HepG2 (cell line): ENCODE results near the gene LOXL4. TPM values are rescaled to one million over a fixed set of nuclear protein-coding genes. Genes with fewer than 3 reads are reported as not detected.

Experiments used
- ATAC-seq: fragments of 200-7000 bp; cut with Tn5 transposase; 3 replicates; pipeline ENCODE4 v1.9.1; 2020; ENCODE audit warnings: mild to moderate bottlenecking, moderate library complexity
- BruUV-seq: library from RNA; stranded (reverse); fragments of 400-500 nt; replicated peaks from 2 replicates; lab custom pipeline; 2021; lab: Mats Ljungman, UMichigan
- CTCF ChIA-PET: fragments of 300-600 bp; formaldehyde crosslinking; extraction: SDS; loops from one replicate; lab custom pipeline; 2021; ENCODE audit warnings: low total read pairs, inconsistent platforms, low intra/inter-chr PET ratio; lab: Yijun Ruan, JAX
- POLR2A ChIA-PET: fragments of 350-600 bp; sonication (Branson Sonifier 250); formaldehyde crosslinking; loops from one replicate; lab custom pipeline; 2020; ENCODE audit warnings: antibody characterized with exemption, inconsistent platforms; lab: Yijun Ruan, JAX
- DNase-seq: peaks from one replicate; pipeline ENCODE4 v3.0.0-alpha.2; 2015; ENCODE audit warnings: low spot score
- FAIRE-seq: peaks from 3 replicates; lab custom pipeline; 2011; peaks lifted over from hg19 to GRCh38; lab: Jason Lieb, UNC
- H2AFZ ChIP-seq: one replicate; pipeline ENCODE4 v1.6.1; 2011; ENCODE audit warnings: low read length, inconsistent platforms
- H3K27ac ChIP-seq: fragments of 300-600 bp; 3 replicates; pipeline ENCODE4 v1.8.0; 2011; ENCODE audit warnings: mixed run types, mild to moderate bottlenecking, mixed read lengths, low read length, inconsistent platforms; ENCODE audit not compliant: insufficient read depth; ENCODE audit errors: extremely low read length
- H3K27me3 ChIP-seq, 2 experiments: fragments of 200-600 bp in 1 of 2; 2 replicates in 1 of 2; 3 replicates in 1 of 2; pipeline versions ENCODE4 v1.6.0 to v1.8.0; 2011; ENCODE audit warnings: low read length in 2 of 2, mild to moderate bottlenecking in 2 of 2, moderate library complexity in 2 of 2, inconsistent platforms in 1 of 2; ENCODE audit not compliant: insufficient read depth in 2 of 2, control insufficient read depth in 1 of 2
- H3K36me3 ChIP-seq, 2 experiments: fragments of 200-600 bp in 1 of 2; replicated peaks in 1 of 2; 2 replicates in 1 of 2; 3 replicates in 1 of 2; pipeline versions ENCODE4 v1.5.1 to v1.8.0; 2011; ENCODE audit warnings: low read length in 2 of 2, inconsistent platforms in 1 of 2; ENCODE audit not compliant: insufficient read depth in 2 of 2, control insufficient read depth in 1 of 2
- H3K4me1 ChIP-seq: 2 replicates; pipeline ENCODE4 v1.5.1; 2012; ENCODE audit warnings: low read length, inconsistent platforms; ENCODE audit not compliant: insufficient read depth
- H3K4me2 ChIP-seq: 2 replicates; pipeline ENCODE4 v1.6.0; 2011; ENCODE audit warnings: low read depth, low read length, inconsistent platforms
- H3K4me3 ChIP-seq, 3 experiments: fragments of 200-600 bp in 1 of 3; sonication (generic), shearing (Covaris generic) in 1 of 3; replicated peaks in 1 of 3; 2 replicates each; pipeline ENCODE4 v1.5.1; 2011 to 2016; ENCODE audit warnings: low read length in 3 of 3, inconsistent platforms in 2 of 3, low read depth in 2 of 3, mild to moderate bottlenecking in 2 of 3, control low read depth in 1 of 3, mixed read lengths in 1 of 3; ENCODE audit not compliant: insufficient read depth in 1 of 3
- H3K79me2 ChIP-seq: one replicate; pipeline ENCODE4 v1.6.1; 2011; ENCODE audit warnings: low read length, inconsistent platforms; ENCODE audit not compliant: insufficient read depth
- H3K9ac ChIP-seq: 2 replicates; pipeline ENCODE4 v1.6.0; 2011; ENCODE audit warnings: mild to moderate bottlenecking, low read depth, low read length, inconsistent platforms; ENCODE audit not compliant: insufficient read depth
- H3K9me3 ChIP-seq: 2 replicates; pipeline ENCODE4 v1.5.1; 2012; ENCODE audit warnings: mild to moderate bottlenecking, low read length
- H4K20me1 ChIP-seq: 2 replicates; pipeline ENCODE4 v1.6.0; 2011; ENCODE audit warnings: inconsistent platforms, mild to moderate bottlenecking, low read length, moderate library complexity; ENCODE audit not compliant: insufficient read depth
- AGO1 ChIP-seq: fragments of 200-400 bp; formaldehyde crosslinking; IDR thresholded peaks from 2 replicates; pipeline ENCODE4 v1.6.1; 2017; ENCODE audit warnings: mild to moderate bottlenecking, low read depth, low read length, moderate library complexity; ENCODE audit not compliant: poor library complexity, severe bottlenecking
- CHCHD3 ChIP-seq: sonication (generic); formaldehyde crosslinking; IDR thresholded peaks from 2 replicates; pipeline ENCODE4 v1.8.0; 2022; ENCODE audit warnings: mild to moderate bottlenecking, missing genetic modification reagents, moderate library complexity
- CHD2 ChIP-seq: IDR thresholded peaks from 2 replicates; pipeline ENCODE4 v1.6.1; 2011; ENCODE audit warnings: low read depth, low read length, improper control_type of control experiment
- CHD4 ChIP-seq: fragments of 200-600 bp; sonication (generic); IDR thresholded peaks from 2 replicates; pipeline ENCODE4 v1.7.0; 2017; ENCODE audit warnings: mild to moderate bottlenecking, low read length, borderline replicate concordance
- LCORL ChIP-seq, 2 experiments: fragments of 450-650 bp in 1 of 2; sonication (generic) in 1 of 2; formaldehyde crosslinking in 1 of 2; IDR thresholded peaks; 2 replicates each; pipeline versions ENCODE4 v1.5.0 to v1.6.1; 2017 to 2020; ENCODE audit warnings: antibody characterized with exemption in 1 of 2, missing genetic modification reagents in 1 of 2
- NAIF1 ChIP-seq: sonication (generic); formaldehyde crosslinking; IDR thresholded peaks from 2 replicates; pipeline ENCODE4 v1.5.0; 2020; ENCODE audit warnings: mild to moderate bottlenecking, missing genetic modification reagents, borderline replicate concordance
- PBX2 ChIP-seq: IDR thresholded peaks from 2 replicates; pipeline ENCODE4 v1.6.1; 2016; ENCODE audit warnings: control low read depth
- PTBP1 ChIP-seq: fragments of 200-400 bp; formaldehyde crosslinking; IDR thresholded peaks from 2 replicates; pipeline ENCODE4 v1.6.1; 2018; ENCODE audit warnings: low read length, low read depth; ENCODE audit not compliant: poor library complexity, severe bottlenecking
- ZMAT5 ChIP-seq: sonication (generic); formaldehyde crosslinking; IDR thresholded peaks from 2 replicates; pipeline ENCODE4 v1.5.0; 2020; ENCODE audit warnings: mild to moderate bottlenecking, low read depth, missing genetic modification reagents, borderline replicate concordance
- ZNF556 ChIP-seq: sonication (generic); formaldehyde crosslinking; IDR thresholded peaks from 2 replicates; pipeline ENCODE4 v1.4.0; 2020; ENCODE audit warnings: mild to moderate bottlenecking, missing genetic modification reagents, borderline replicate concordance
- ZNF629 ChIP-seq: sonication (generic); formaldehyde crosslinking; conservative IDR thresholded peaks from 2 replicates; pipeline ENCODE4 v1.5.0; 2020; ENCODE audit warnings: missing genetic modification reagents
- ZNF746 ChIP-seq: sonication (generic); formaldehyde crosslinking; IDR thresholded peaks from 2 replicates; pipeline ENCODE4 v1.8.0; 2022; ENCODE audit warnings: mild to moderate bottlenecking, missing genetic modification reagents
- WGBS: methylation state at CpG from one replicate; pipeline ENCODE4 v1.1.6; 2017; ENCODE audit warnings: low lambda C conversion rate; 5-methylcytosine and 5-hydroxymethylcytosine counted together
- in situ Hi-C: cut with HindIII; loops from 2 replicates; pipeline ENCODE4 v1.10.0; 2017; ENCODE audit warnings: low pct_unique_long_range_greater_than_20kb; ENCODE audit not compliant: extremely low pct_ligation_motif_present
- intact Hi-C: fragments of 100-400 bp; cut with micrococcal nuclease; formaldehyde crosslinking; loops from one replicate; pipeline ENCODE4 v1.10.0; 2022; ENCODE audit not compliant: unreplicated experiment
- polyA plus RNA-seq, 8 experiments: library from polyadenylated mRNA; depleted of rRNA in 3 of 8; stranded (reverse) in 7 of 8; unstranded in 1 of 8; fragments of >200 nt; fragmentation: Illumina TruSeq in 4 of 8; extraction: Trizol in 4 of 8; gene quantifications; 2 replicates each; pipeline versions ENCODE4 v1.2.1 to v1.2.3, GENCODE V29; 2011 to 2016; ENCODE audit warnings: low read depth in 4 of 8, missing spikeins in 1 of 8, mixed read lengths in 1 of 8; ENCODE audit not compliant: insufficient read depth in 1 of 8
- total RNA-seq, 5 experiments: library from RNA; depleted of rRNA; stranded (reverse); fragments of >200 nt; fragmentation: Illumina TruSeq; extraction: Trizol; gene quantifications; 2 replicates each; pipeline ENCODE4 v1.2.3, GENCODE V29; 2016; ENCODE audit warnings: low read depth in 1 of 5
- TF ChIP-seq, protein P1 (sequence below): sonication (generic); formaldehyde crosslinking; IDR thresholded peaks from 2 replicates; pipeline ENCODE4 v1.4.0; 2020; ENCODE audit warnings: missing genetic modification reagents, borderline replicate concordance

Gene LOXL4
- total and polyA plus RNA-seq, 2 of the 13 experiments (the other 11 are each of a cell fraction or from before 2014, with no cell fraction given): 8.8 to 21.1 TPM

GRCh38 chr10:98264378-98265065, 3.5 kb downstream of the LOXL4 start:
- ChIA-PET CTCF (no interaction called here), POLR2A (no interaction called here)
- Histone ChIP-seq H3K79me2 (no peaks in the 10 kb centered on the region), H3K4me3 (no peak overlapping the region), H3K36me3 (no peaks in the 10 kb centered on the region), H3K4me2 (no peak overlapping the region; the same call in 1 of the 2 replicates), H3K27ac (no peak overlapping the region), H4K20me1 (no peaks in the 10 kb centered on the region), H2AFZ (no peak overlapping the region), H3K9ac (no peak overlapping the region), H3K4me1 (peaks cover 61% of the 10 kb centered on the region), H3K27me3 (no peaks in the 10 kb centered on the region), H3K9me3 (no peaks in the 10 kb centered on the region)
- intact Hi-C loops: no loop called here
- no peak for ATAC-seq
- BruUV-seq: no TSS peak
- DNase-seq: no peak
- TF ChIP-seq PTBP1 (no peak), ZMAT5 (CRISPR knock-in tag) (no peak), PBX2 (CRISPR knock-in tag) (no peak), CHCHD3 (CRISPR knock-in tag) (no peak)
- in situ Hi-C loops: loop anchor here (5.0 kb wide), 1 partner anchor 43 kb away; no protein-coding TSS in a partner anchor
- no peak for FAIRE-seq
- WGBS: 62% methylated on average over 7 of the region's 12 CpGs

- no peaks in the 10 kb centered on the region for H3K79me2 ChIP-seq
- H4K20me1 ChIP-seq: no peaks in the 10 kb centered on the region
- WGBS: 97% methylated on average over 7 of the region's 7 CpGs
- peaks cover 52% of the 10 kb centered on the region for H3K4me1 ChIP-seq
- intact Hi-C loops (no loop called here), in situ Hi-C loops (no loop called here)
- H3K9ac ChIP-seq: no peak overlapping the region
- CTCF ChIA-PET: interaction anchor here (0.7 to 2.6 kb wide), 2 partner anchors 45 to 69 kb away, joined by 3 to 35 read pairs; no protein-coding TSS in a partner anchor
- no peak overlapping the region for H3K4me3 ChIP-seq
- no TSS peak for BruUV-seq
- H2AFZ ChIP-seq: no peak overlapping the region
- no peak overlapping the region for H3K4me2 ChIP-seq
- no peak for ATAC-seq
- no peaks in the 10 kb centered on the region for H3K36me3 ChIP-seq
- no peaks in the 10 kb centered on the region for H3K27me3 ChIP-seq
- POLR2A ChIA-PET: interaction anchor here (1.6 kb wide), 1 partner anchor 46 kb away, joined by 4 read pairs; no protein-coding TSS in a partner anchor
- DNase-seq: no peak
- no peak for FAIRE-seq
- no peaks in the 10 kb centered on the region for H3K9me3 ChIP-seq
- H3K27ac ChIP-seq: no peak overlapping the region
- TF ChIP-seq CHD4 (0 out of 2 replicates have a peak, but pooled peaks have one; percentile 56), LCORL (IDR thresholded peaks at IDR 0.05) (no peak), LCORL (CRISPR knock-in tag; IDR thresholded peaks at IDR 0.05) (no peak), AGO1 (no peak), NAIF1 (CRISPR knock-in tag) (no peak), ZNF629 (CRISPR knock-in tag) (peak; percentile 92), ZNF746 (CRISPR knock-in tag) (no peak), ZNF556 (CRISPR knock-in tag) (no peak), CHD2 (no peak)
- TF ChIP-seq, protein P1, sequence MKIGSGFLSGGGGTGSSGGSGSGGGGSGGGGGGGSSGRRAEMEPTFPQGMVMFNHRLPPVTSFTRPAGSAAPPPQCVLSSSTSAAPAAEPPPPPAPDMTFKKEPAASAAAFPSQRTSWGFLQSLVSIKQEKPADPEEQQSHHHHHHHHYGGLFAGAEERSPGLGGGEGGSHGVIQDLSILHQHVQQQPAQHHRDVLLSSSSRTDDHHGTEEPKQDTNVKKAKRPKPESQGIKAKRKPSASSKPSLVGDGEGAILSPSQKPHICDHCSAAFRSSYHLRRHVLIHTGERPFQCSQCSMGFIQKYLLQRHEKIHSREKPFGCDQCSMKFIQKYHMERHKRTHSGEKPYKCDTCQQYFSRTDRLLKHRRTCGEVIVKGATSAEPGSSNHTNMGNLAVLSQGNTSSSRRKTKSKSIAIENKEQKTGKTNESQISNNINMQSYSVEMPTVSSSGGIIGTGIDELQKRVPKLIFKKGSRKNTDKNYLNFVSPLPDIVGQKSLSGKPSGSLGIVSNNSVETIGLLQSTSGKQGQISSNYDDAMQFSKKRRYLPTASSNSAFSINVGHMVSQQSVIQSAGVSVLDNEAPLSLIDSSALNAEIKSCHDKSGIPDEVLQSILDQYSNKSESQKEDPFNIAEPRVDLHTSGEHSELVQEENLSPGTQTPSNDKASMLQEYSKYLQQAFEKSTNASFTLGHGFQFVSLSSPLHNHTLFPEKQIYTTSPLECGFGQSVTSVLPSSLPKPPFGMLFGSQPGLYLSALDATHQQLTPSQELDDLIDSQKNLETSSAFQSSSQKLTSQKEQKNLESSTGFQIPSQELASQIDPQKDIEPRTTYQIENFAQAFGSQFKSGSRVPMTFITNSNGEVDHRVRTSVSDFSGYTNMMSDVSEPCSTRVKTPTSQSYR (CRISPR knock-in tag): no peak
Measured at GRCh38 chr10:98263088-98263487, 4.9 kb downstream of the LOXL4 start.
